ENCODE data around the gene F2. TPM values are rescaled to one million over a fixed set of nuclear protein-coding genes. Genes with fewer than 3 reads are reported as not detected.

The F2 gene
- total RNA-seq, 1 experiment from 2014 or later = 0.47 TPM

DNA sequence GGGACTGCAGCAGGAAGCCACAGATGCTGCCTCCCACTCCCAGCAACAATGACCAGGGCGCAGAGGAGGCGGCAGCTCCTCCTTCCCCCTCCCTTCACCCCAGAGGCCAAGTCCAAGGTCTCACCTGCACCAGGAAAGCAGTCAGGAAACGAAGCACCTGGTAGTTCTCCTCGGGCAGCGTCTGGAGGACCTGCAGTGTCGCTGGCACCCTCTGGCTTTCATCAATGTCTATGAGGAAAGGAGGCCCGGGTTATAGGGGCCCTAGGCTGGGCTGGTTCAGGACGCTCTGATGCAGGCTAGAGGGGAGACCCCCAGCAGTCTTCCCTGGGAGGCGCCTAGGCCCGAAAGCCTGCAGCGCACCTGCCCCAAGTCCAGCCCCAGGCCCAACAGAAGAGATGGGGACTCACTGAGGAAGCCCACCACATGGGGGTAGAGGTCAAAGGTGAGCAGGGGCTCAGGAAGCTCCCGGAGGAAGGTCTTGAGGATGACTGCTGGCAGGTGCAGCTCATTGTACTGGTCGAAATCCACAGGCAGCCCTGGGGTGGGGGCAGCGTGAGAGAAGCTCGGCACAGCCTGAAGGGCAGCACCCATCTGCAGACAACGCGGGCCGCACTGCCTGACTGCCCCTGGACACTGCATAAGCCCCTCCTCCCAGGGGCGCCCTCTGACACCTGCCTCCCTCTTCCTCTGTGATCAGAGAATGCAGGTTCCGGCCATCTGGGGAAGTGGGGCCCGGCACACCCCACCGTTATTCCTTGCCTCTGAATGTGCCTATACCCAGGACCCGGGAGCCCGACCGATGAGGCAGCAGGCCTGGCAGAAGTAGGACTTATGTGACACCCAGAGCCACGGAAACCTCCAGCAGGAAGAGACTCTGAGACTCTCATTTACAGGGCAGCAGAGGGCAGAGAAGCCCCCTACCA is 39.5 kb upstream of the F2 start (continued):
- TF ChIP-seq, protein P1, sequence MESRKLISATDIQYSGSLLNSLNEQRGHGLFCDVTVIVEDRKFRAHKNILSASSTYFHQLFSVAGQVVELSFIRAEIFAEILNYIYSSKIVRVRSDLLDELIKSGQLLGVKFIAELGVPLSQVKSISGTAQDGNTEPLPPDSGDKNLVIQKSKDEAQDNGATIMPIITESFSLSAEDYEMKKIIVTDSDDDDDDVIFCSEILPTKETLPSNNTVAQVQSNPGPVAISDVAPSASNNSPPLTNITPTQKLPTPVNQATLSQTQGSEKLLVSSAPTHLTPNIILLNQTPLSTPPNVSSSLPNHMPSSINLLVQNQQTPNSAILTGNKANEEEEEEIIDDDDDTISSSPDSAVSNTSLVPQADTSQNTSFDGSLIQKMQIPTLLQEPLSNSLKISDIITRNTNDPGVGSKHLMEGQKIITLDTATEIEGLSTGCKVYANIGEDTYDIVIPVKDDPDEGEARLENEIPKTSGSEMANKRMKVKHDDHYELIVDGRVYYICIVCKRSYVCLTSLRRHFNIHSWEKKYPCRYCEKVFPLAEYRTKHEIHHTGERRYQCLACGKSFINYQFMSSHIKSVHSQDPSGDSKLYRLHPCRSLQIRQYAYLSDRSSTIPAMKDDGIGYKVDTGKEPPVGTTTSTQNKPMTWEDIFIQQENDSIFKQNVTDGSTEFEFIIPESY (IDR thresholded peaks at IDR 0.05; ENCODE audit: extremely low read depth, insufficient replicate concordance, low read length) = no peak

DNA sequence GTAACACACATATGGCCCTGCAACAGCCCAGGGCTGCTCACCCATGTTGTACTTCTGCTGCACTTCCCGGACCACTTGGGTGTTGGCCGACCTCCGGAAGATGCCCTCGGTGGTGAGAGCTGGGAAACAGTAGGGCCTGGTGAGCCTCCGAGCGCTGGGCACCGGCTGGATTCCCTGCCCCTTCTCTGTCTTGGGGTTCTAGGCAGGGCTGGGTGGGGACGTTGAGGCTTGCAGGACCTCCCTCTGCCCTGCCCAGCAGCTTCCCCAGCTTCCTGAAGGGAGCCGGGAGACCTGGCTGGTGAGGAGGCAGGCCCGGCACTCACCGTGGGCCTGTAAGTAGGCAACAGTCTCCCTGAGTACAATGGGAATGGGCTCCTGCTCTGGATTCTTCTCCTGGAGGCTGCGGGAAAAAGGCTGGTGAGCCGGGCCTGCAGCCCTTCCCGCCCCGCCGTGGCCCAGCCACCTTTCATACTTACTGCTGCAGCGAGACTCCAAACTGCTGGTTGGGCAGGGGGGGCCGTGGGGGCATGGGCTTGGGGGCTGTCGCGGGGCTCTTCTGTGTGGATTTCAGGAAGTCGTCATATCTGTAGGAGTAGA is 38.8 kb upstream of the F2 start:
- no TSS peak for BruUV-seq (replicated peaks)
- Histone ChIP-seq H4K20me1 (ENCODE audit: insufficient read depth) (no peaks in the 10 kb centered on the region), H3K9me3 (ENCODE audit: control insufficient read depth in 1 of 2, insufficient read depth in 1 of 2, low read depth in 1 of 2, low read length in 2 of 2) (no peaks in the 10 kb centered on the region), H3K27me3 (ENCODE audit: insufficient read depth, low read length) (no peaks in the 10 kb centered on the region), H3K9ac (ENCODE audit: low read length) (no peak overlapping the region), H3K9me2 (ENCODE audit: insufficient read depth) (no peaks in the 10 kb centered on the region), H3K27ac (ENCODE audit: low read depth, low read length) (no peak overlapping the region), H3K36me3 (ENCODE audit: control insufficient read depth in 1 of 2, insufficient read depth in 2 of 2, low read length in 2 of 2) (0 out of 4 replicates have a peak, but pooled peaks cover 0 to 4% of the 10 kb centered on the region in 2 experiments), H2AFZ (ENCODE audit: low read depth, low read length, poor library complexity, severe bottlenecking) (no peak overlapping the region), H3K79me2 (ENCODE audit: insufficient read depth, low read length) (no peaks in the 10 kb centered on the region), H3K4me3 (replicated peaks in 1 of 2; ENCODE audit: low read depth in 1 of 2, low read length in 2 of 2) (no peak overlapping the region), H3K4me2 (ENCODE audit: low read length) (no peak overlapping the region), H3K4me1 (ENCODE audit: control insufficient read depth in 1 of 2, insufficient read depth in 2 of 2, low read length in 2 of 2) (peaks cover 4 to 22% of the 10 kb centered on the region in 2 experiments)
- RAD21 ChIA-PET (ENCODE audit: low non-redundant PET in 1 of 2, low total read pairs in 2 of 2, uncharacterized antibody in 2 of 2, unreplicated experiment in 2 of 2) = no interaction called here
- POLR2A ChIA-PET = no interaction called here
- DNase-seq (ENCODE audit: low read depth, low spot score) (no peak), ATAC-seq (no peak)
- CTCF ChIA-PET = no interaction called here
- intact Hi-C loops (cut with micrococcal nuclease) = no loop called here
- TF ChIP-seq SP1 (IDR thresholded peaks at IDR 0.05; ENCODE audit: low read depth) (no peak), EZH2phosphoT487 (IDR thresholded peaks at IDR 0.05; ENCODE audit: borderline replicate concordance) (no peak), ZNF274 (IDR thresholded peaks at IDR 0.05; ENCODE audit: low read depth, low read length) (no peak), ELF1 (IDR thresholded peaks at IDR 0.05; ENCODE audit: borderline replicate concordance, low read depth) (no peak), ZFX (IDR thresholded peaks at IDR 0.05) (no peak), POLR2AphosphoS5 (IDR thresholded peaks at IDR 0.05; ENCODE audit: low read depth, low read length) (no peak), REST (IDR thresholded peaks at IDR 0.05; ENCODE audit: low read depth) (no peak), EZH2 (IDR thresholded peaks at IDR 0.05) (no peak), POLR2A (IDR thresholded peaks at IDR 0.05; ENCODE audit: borderline replicate concordance, extremely low read depth, insufficient read depth, insufficient read length) (no peak), TCF7L2 (IDR thresholded peaks at IDR 0.05; ENCODE audit: borderline replicate concordance, extremely low read depth, insufficient read depth, insufficient read length) (no peak), CEBPB (IDR thresholded peaks at IDR 0.05; ENCODE audit: low read depth) (no peak), CBX3 (IDR thresholded peaks at IDR 0.05; ENCODE audit: low read depth) (no peak), JUND (IDR thresholded peaks at IDR 0.05) (no peak), FOSL1 (IDR thresholded peaks at IDR 0.05; ENCODE audit: low read depth) (no peak)
